Liver (tissue), 3 donors: Measurements from ENCODE around the gene SERHL2.
"Not testable (repeated sequence)": the region's sequence is repeated elsewhere in the genome, so short reads cannot be mapped to it uniquely, and the experiment has no call there.

ENCODE experiments used
- EGR1 ChIP-seq, 2 donors: IDR thresholded peaks; 2 replicates each; pipeline ENCODE4 v1.6.1; 2016 to 2018; ENCODE audit warnings: antibody characterized with exemption in 2 of 2, low read depth in 2 of 2
- GABPA ChIP-seq, 2 donors: IDR thresholded peaks in 1 of 2; conservative IDR thresholded peaks in 1 of 2; 2 replicates each; pipeline ENCODE4 v1.6.1; 2016; ENCODE audit warnings: antibody characterized with exemption in 2 of 2, mild to moderate bottlenecking in 1 of 2, moderate library complexity in 1 of 2
- HNF4A ChIP-seq, 2 donors: conservative IDR thresholded peaks; 2 replicates each; pipeline ENCODE4 v1.6.1; 2016; ENCODE audit warnings: antibody characterized with exemption in 2 of 2, mild to moderate bottlenecking in 2 of 2
- JUND ChIP-seq, 2 donors: IDR thresholded peaks; 2 replicates each; pipeline ENCODE4 v1.6.1; 2016; ENCODE audit warnings: antibody characterized with exemption in 2 of 2
- RAD21 ChIP-seq, 2 donors: IDR thresholded peaks; 2 replicates each; pipeline ENCODE4 v1.6.1; 2016; ENCODE audit warnings: antibody characterized with exemption in 2 of 2, mild to moderate bottlenecking in 2 of 2
- REST ChIP-seq: IDR thresholded peaks from 2 replicates; pipeline ENCODE4 v1.6.1; 2016; ENCODE audit warnings: antibody characterized with exemption, mild to moderate bottlenecking
- RXRA ChIP-seq, 2 donors: IDR thresholded peaks; 2 replicates each; pipeline ENCODE4 v1.6.1; 2017 to 2018; ENCODE audit warnings: antibody characterized with exemption in 2 of 2, mild to moderate bottlenecking in 1 of 2
- SP1 ChIP-seq: IDR thresholded peaks from 2 replicates; pipeline ENCODE4 v1.6.1; 2018; ENCODE audit warnings: antibody characterized with exemption, mild to moderate bottlenecking
- TAF1 ChIP-seq: conservative IDR thresholded peaks from 2 replicates; pipeline ENCODE4 v1.6.1; 2016; ENCODE audit warnings: antibody characterized with exemption, mild to moderate bottlenecking
- YY1 ChIP-seq: IDR thresholded peaks from 2 replicates; pipeline ENCODE4 v1.6.1; 2016; ENCODE audit warnings: antibody characterized with exemption, mild to moderate bottlenecking
- ZBTB33 ChIP-seq: IDR thresholded peaks from 2 replicates; pipeline ENCODE4 v1.6.1; 2016; ENCODE audit warnings: antibody characterized with exemption
- TF ChIP-seq, protein P1 (sequence below): fragments of 150-350 bp; IDR thresholded peaks from 2 replicates; pipeline ENCODE4 v1.5.1; 2017; ENCODE audit warnings: improper control_type of control experiment, low read depth, low read length; ENCODE audit not compliant: missing input control
- TF ChIP-seq, protein P2 (sequence below): IDR thresholded peaks from 2 replicates; pipeline ENCODE4 v1.6.1; 2016; ENCODE audit warnings: antibody characterized with exemption
- donor health status: healthy.
- donor health status: healthy.

DNA sequence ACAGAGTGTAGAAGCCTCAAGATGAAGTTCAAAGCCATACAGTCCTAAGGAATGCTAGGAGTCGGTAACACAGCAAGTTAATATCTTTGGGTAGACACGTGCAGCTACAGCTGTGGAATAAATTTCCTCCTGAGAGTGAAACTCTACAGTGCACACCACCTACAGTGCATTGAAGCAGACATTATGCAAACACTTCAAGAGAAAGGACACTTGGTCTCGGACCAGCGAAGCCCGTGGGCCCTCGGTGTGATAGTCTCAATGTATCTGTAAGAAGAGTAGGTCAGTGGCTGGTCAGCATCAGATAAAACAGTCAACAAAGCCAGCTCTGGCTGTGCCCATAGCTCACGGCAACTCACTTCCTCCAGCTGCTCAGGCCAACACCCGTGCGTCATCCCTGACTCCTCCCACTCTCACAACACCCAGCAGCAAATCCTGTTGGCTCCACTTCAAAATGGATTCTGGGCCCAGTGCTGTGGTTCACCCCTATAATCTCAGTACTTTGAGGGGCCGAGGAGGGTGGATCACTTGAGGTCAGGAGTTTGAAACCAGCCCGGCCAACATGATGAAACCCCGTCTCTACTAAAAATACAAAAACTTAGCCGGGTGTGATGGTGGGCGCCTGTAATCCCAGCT is 16.4 kb upstream of the SERHL2 start:
- not testable (repeated sequence) for TF ChIP-seq JUND (IDR thresholded peaks at IDR 0.05); YY1; RXRA (IDR thresholded peaks at IDR 0.05); ZBTB33; RAD21 (IDR thresholded peaks at IDR 0.05); TAF1; EGR1 (IDR thresholded peaks at IDR 0.05; ENCODE audit: low read depth in 2 of 2); GABPA (IDR thresholded peaks at IDR 0.05 in 1 of 2, conservative IDR thresholded peaks at IDR 0.05 in 1 of 2); REST; HNF4A (conservative IDR thresholded peaks at IDR 0.05)
- TF ChIP-seq, protein P1, sequence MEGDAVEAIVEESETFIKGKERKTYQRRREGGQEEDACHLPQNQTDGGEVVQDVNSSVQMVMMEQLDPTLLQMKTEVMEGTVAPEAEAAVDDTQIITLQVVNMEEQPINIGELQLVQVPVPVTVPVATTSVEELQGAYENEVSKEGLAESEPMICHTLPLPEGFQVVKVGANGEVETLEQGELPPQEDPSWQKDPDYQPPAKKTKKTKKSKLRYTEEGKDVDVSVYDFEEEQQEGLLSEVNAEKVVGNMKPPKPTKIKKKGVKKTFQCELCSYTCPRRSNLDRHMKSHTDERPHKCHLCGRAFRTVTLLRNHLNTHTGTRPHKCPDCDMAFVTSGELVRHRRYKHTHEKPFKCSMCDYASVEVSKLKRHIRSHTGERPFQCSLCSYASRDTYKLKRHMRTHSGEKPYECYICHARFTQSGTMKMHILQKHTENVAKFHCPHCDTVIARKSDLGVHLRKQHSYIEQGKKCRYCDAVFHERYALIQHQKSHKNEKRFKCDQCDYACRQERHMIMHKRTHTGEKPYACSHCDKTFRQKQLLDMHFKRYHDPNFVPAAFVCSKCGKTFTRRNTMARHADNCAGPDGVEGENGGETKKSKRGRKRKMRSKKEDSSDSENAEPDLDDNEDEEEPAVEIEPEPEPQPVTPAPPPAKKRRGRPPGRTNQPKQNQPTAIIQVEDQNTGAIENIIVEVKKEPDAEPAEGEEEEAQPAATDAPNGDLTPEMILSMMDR: not testable (repeated sequence)
- TF ChIP-seq SP1: peak; percentile 7
- TF ChIP-seq, protein P2, sequence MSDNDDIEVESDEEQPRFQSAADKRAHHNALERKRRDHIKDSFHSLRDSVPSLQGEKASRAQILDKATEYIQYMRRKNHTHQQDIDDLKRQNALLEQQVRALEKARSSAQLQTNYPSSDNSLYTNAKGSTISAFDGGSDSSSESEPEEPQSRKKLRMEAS: not testable (repeated sequence)
